HG03196 (cell line): ENCODE measurements around the gene CYYR1.

Experiments used
- ATAC-seq: cut with Tn5 transposase; IDR thresholded peaks from one replicate; pipeline ENCODE4 v1.9.1; 2021; ENCODE audit not compliant: unreplicated experiment

CYYR1 gene

GRCh38 chr21:26441149-26441548 lies 131.9 kb downstream of the CYYR1 start:
- no peak for ATAC-seq

DNA sequence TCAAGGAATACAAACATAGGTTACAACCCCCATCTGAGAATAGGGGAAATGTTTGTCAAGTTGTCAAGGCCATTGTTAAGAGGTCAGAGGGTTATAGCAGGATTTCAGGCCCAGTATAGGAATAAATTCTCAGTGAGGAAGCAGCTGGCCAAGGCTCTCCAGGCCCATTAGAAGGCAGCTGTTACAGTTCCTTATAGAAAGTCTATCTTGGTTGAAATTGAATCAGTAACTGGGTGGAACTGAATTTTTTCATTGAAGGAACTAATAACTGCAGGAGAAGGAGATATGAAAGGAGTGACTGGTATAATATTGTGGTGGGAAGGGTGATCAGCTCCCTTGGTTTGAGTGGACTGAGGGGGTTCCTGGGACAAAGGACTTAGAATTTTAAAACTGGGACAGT lies 134.1 kb downstream of the CYYR1 start:
- ATAC-seq, result no peak

DNA sequence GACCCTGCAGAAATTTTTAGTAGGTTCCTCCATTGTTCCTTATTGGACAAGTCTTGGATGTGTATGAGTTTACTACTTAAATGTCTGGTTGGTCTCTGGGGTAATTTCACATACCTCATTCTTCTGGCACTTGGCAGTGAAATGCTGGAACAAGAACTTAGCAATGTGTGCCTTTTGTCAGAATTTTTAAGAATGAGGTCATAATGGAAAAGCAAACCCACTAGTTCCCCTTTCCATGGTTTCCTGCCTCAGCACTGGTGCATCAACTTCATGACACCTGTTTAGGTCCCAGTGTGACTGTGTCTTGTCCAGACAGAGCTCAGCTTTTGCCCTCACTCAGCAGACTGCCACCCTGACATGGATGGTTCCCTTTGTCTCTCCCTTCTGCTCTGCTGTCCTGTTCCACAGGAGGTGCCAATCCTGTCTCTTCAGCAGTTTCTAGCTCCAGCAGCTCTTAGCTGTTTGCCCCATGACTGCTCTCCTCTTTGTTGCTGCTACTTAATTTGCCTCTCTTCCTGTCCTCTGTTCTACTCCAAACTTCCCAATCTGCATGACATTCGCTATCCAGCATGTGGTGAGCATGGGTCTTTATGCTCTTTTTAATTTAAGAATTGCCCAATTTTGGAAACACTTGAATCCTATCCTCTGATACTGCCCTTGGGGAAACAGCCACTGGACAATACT lies 135.6 kb downstream of the CYYR1 start:
- ATAC-seq, result no peak

GRCh38 chr21:26433386-26433785 lies 139.7 kb downstream of the CYYR1 start:
- ATAC-seq, result no peak

DNA sequence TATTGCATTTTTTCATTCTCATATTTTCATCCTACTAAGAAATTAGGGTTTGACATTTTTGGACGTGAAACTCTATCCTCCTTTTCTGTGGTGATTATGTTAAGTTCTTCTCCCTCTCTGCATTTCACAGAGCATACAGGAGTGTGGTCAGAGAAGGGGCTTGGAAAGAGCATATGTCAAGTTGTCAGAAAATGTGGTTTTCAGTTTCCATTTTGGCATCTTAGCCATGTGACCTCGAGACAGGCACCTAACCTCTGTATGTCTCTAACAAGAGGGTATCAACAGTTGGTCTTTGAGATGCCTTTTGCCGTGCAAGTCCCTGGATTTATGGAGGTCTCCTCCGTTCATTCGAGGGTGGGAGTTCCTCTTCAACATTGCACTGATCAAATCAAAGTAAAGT lies 140.7 kb downstream of the CYYR1 start:
- no peak for ATAC-seq

GRCh38 chr21:26425576-26425975 lies 147.5 kb downstream of the CYYR1 start:
- ATAC-seq, result no peak

DNA sequence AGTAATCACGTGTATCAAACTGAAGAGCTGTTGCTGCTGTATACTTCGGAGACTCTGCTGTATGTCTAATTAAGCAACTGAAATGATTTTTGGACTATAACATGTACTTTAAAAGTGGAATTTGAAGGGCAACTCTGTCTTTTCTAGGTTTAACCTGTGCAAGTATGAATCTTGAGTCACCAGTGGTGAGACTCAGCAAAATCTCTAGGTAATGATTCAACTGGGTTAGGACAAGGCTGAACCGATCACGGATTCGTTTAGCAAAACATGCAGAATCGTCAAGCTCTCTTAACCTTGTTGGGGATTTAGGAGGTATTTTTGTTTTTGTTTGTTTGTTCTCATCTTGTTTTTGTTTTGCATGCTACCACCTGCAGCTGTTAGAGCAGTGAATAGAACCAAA lies 149.6 kb downstream of the CYYR1 start:
- no peak for ATAC-seq

DNA sequence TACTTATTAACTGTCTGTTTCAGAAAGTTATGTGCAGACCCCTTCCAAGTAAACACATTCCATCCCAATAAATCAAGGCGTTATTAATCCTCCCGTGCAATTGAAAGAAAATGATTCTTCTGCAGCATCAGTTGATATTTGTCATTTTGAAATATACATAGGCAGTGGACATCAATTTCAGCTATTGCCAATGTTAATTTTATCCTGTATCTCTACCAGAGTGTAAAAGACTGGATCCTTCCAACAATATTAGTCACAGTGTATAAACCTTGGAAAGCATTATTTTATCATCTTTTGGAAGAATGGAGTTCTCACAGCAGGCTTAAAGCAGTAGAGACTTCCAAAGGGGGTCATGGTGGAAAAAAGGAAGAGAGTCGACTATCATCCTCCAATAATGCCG lies 150.4 kb downstream of the CYYR1 start:
- no peak for ATAC-seq

DNA sequence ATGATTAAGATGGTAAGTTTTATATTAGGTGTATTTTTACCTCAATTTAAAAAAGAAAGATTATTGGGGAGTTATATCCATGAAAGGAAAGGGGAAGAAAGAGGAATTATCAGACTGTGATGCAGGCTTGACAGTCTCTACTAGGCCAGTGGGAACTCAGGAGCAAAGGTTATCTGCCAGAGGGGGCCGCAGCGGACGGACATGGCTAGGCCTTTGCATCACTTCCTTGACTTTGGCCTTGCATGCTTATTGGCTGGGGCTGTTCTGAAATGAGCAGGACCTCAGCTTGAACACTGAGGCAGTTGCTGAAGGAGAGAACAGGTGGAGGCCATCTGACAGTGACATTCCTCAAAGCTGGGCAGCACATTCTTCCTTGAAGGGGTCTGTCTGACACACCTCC lies 150.9 kb downstream of the CYYR1 start:
- ATAC-seq, result no peak

GRCh38 chr21:26421724-26422123 lies 151.4 kb downstream of the CYYR1 start:
- ATAC-seq, result no peak
